MG63 (cell line): Measurements from ENCODE around the gene TMEM38B. TPM values are rescaled to one million over a fixed set of nuclear protein-coding genes. Genes with fewer than 3 reads are reported as not detected.
"Not testable (repeated sequence)": the region's sequence is repeated elsewhere in the genome, so short reads cannot be mapped to it uniquely, and the experiment has no call there.

Experiments used
- DNase-seq: peaks from one replicate; pipeline ENCODE4 v3.0.0-alpha.2; 2020
- H3K27me3 ChIP-seq: fragments of 250-450 bp; sonication (Bioruptor Pico); 2 replicates; pipeline ENCODE4 v1.5.1; 2020; ENCODE audit warnings: mild to moderate bottlenecking, moderate library complexity
- H3K36me3 ChIP-seq: fragments of 250-450 bp; sonication (Bioruptor Pico); 2 replicates; pipeline ENCODE4 v1.5.1; 2020; ENCODE audit warnings: mild to moderate bottlenecking, moderate library complexity
- H3K4me3 ChIP-seq: fragments of 250-450 bp; sonication (Bioruptor Pico); 2 replicates; pipeline ENCODE4 v1.5.1; 2020; ENCODE audit warnings: mild to moderate bottlenecking, moderate library complexity
- H3K9me3 ChIP-seq: fragments of 250-450 bp; sonication (Bioruptor Pico); 2 replicates; pipeline ENCODE4 v1.5.1; 2020; ENCODE audit warnings: mild to moderate bottlenecking, moderate library complexity
- total RNA-seq: library from RNA; depleted of rRNA; stranded (reverse); fragments of >200 nt; shearing (Covaris generic); gene quantifications from 2 replicates; pipeline ENCODE4 v1.2.3, GENCODE V29; 2014; ENCODE audit warnings: low replicate concordance; rRNA removed

Gene TMEM38B
- total RNA-seq, 1 experiment from 2014 or later: 6.8 TPM

- no peaks in the 10 kb centered on the region for H3K27me3 ChIP-seq
- DNase-seq: no peak
- H3K9me3 ChIP-seq: no peaks in the 10 kb centered on the region
Measured at GRCh38 chr9:105751761-105752160, 57.4 kb downstream of the TMEM38B start.

GRCh38 chr9:105757496-105758251 lies 63.3 kb downstream of the TMEM38B start:
- no peaks in the 10 kb centered on the region for H3K27me3 ChIP-seq
- H3K36me3 ChIP-seq: no peaks in the 10 kb centered on the region
- H3K4me3 ChIP-seq: no peak overlapping the region
- DNase-seq: no peak
- H3K9me3 ChIP-seq: no peaks in the 10 kb centered on the region

More at GRCh38 chr9:105751761-105752160, 57.4 kb downstream of the TMEM38B start:
- no peak overlapping the region for H3K4me3 ChIP-seq
- no peaks in the 10 kb centered on the region for H3K36me3 ChIP-seq

GRCh38 chr9:105760053-105760452 lies 65.7 kb downstream of the TMEM38B start:
- Histone ChIP-seq H3K9me3 (no peaks in the 10 kb centered on the region), H3K27me3 (no peaks in the 10 kb centered on the region), H3K4me3 (no peak overlapping the region), H3K36me3 (no peaks in the 10 kb centered on the region)
- DNase-seq: no peak

GRCh38 chr9:105782561-105783494 lies 88.5 kb downstream of the TMEM38B start:
- not testable (repeated sequence) for H3K9me3 ChIP-seq, H3K27me3 ChIP-seq, DNase-seq, H3K36me3 ChIP-seq, H3K4me3 ChIP-seq

- H3K36me3 ChIP-seq, H3K9me3 ChIP-seq, H3K27me3 ChIP-seq, H3K4me3 ChIP-seq, DNase-seq: not testable (repeated sequence)
Measured at GRCh38 chr9:105783495-105783872, 89.1 kb downstream of the TMEM38B start.

GRCh38 chr9:105786796-105787195 lies 92.5 kb downstream of the TMEM38B start:
- not testable (repeated sequence) for DNase-seq, H3K4me3 ChIP-seq, H3K9me3 ChIP-seq, H3K27me3 ChIP-seq, H3K36me3 ChIP-seq

DNA sequence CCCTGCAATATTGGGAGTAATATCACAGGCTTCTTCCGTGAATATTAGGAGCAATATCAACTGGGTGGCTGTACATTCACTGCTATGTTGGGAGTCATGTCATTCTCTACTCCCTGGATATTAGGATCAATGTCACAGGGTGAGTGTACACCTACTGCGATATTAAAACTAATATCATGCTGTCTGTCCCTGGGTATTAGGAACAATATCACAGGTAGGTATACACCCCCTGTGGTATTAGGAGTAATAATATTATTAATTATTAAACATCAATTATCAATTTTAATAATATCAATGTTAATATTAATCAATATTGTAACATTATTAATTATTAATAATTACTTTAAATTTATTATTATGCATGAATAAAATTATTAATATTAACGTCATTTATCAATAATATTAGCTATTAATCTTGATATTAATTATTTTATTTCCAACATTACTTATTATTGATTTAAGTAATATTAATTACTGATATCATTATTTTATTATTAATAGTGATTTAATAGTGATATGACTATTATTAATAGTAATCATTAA lies 121.9 kb downstream of the TMEM38B start:
- no peak overlapping the region for H3K4me3 ChIP-seq
- no peaks in the 10 kb centered on the region for H3K9me3 ChIP-seq
- no peaks in the 10 kb centered on the region for H3K27me3 ChIP-seq
- DNase-seq: no peak
- H3K36me3 ChIP-seq: no peaks in the 10 kb centered on the region

GRCh38 chr9:105816981-105817380 lies 122.6 kb downstream of the TMEM38B start:
- H3K9me3 ChIP-seq: no peaks in the 10 kb centered on the region
- H3K4me3 ChIP-seq: no peak overlapping the region
- DNase-seq: no peak
- H3K36me3 ChIP-seq: no peaks in the 10 kb centered on the region
- no peaks in the 10 kb centered on the region for H3K27me3 ChIP-seq

DNA sequence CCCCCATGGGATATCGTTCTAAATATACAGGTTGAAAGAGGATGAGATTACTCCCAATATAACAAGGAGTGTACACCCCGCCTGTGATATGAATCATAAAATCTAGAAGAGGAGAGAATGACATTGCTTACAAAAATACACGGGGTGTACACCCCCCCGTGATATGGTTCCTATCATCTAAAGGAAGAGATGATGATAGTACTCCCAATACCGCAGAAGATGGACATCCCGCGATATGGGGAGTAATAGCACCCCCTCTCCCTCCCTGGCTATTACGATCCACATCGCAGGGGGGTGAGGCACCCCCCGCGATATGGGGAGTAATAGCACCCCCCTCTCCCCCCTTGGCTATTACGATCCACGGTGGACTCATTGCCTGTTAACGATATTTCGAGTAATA lies 124.6 kb downstream of the TMEM38B start:
- DNase-seq: no peak
- H3K4me3 ChIP-seq: no peak overlapping the region
- H3K36me3 ChIP-seq: no peaks in the 10 kb centered on the region
- H3K27me3 ChIP-seq: no peaks in the 10 kb centered on the region
- H3K9me3 ChIP-seq: no peaks in the 10 kb centered on the region

DNA sequence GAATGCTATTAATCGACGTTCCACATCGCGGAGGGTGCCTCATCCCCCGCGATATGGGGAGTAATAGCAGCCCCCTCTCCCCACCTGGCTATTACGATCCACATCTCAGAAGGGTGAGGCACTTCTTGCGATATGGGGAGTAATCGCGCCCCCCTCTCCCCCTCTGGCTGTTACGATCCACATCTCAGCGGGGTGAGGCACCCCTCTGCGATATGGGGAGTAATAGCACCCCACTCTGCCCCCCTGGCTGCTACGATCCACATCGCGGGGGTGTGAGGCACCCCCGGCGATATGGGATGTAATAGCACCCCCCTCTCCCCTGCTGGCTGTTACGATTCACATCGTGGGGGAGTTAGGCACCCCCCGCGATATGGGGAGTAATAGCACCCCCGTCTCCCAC lies 128.5 kb downstream of the TMEM38B start:
- DNase-seq: no peak
- H3K9me3 ChIP-seq: no peaks in the 10 kb centered on the region
- no peaks in the 10 kb centered on the region for H3K36me3 ChIP-seq
- no peak overlapping the region for H3K4me3 ChIP-seq
- H3K27me3 ChIP-seq: no peaks in the 10 kb centered on the region

Other genes starting within 250 kb of the TMEM38B start
- gene FSD1L, start 246.5 kb upstream of the TMEM38B start, total RNA-seq: 2.1 and 7.4 TPM in 2 replicates
- 8.1 and 13.2 TPM in 2 replicates for gene FKTN, start 136.4 kb upstream of the TMEM38B start, total RNA-seq
- gene TAL2, start 32.1 kb upstream of the TMEM38B start, total RNA-seq: not detected in 2 replicates